ENCODE results near the gene PHF10.

The PHF10 gene

GRCh38 chr6:169719117-169719516 lies 5.2 kb downstream of the PHF10 start:
- no peak overlapping the region for H3K27ac ChIP-seq
- no peaks in the 10 kb centered on the region for H3K36me3 ChIP-seq (ENCODE audit: control insufficient read depth, insufficient read depth, low read length)
- H3K79me2 ChIP-seq = peaks cover 13% of the 10 kb centered on the region
- no peak overlapping the region for H3K4me2 ChIP-seq (ENCODE audit: low read length)
- H2AFZ ChIP-seq = no peak overlapping the region
- TF ChIP-seq CTCF (IDR thresholded peaks at IDR 0.05) = no peak
- no peak overlapping the region for H3K4me3 ChIP-seq (ENCODE audit: low read depth, low read length)
- no peak overlapping the region for H3K9ac ChIP-seq
- peaks cover 5% of the 10 kb centered on the region for H3K4me1 ChIP-seq
- H3K9me3 ChIP-seq (ENCODE audit: control insufficient read depth, low read length) = no peaks in the 10 kb centered on the region
- no peaks in the 10 kb centered on the region for H3K27me3 ChIP-seq (ENCODE audit: control insufficient read depth, insufficient read depth, low read length)

- no peaks in the 10 kb centered on the region for H3K36me3 ChIP-seq (ENCODE audit: control insufficient read depth, insufficient read depth, low read length)
- no peaks in the 10 kb centered on the region for H3K9me3 ChIP-seq (ENCODE audit: control insufficient read depth, low read length)
Observed at GRCh38 chr6:169714595-169714994, 9.7 kb downstream of the PHF10 start.

GRCh38 chr6:169714178-169714577 lies 10.1 kb downstream of the PHF10 start:
- Histone ChIP-seq H3K4me1 (no peaks in the 10 kb centered on the region), H3K36me3 (ENCODE audit: control insufficient read depth, insufficient read depth, low read length) (no peaks in the 10 kb centered on the region)

More at GRCh38 chr6:169714595-169714994, 9.7 kb downstream of the PHF10 start:
- H3K79me2 ChIP-seq = peaks cover 10% of the 10 kb centered on the region
- no peak overlapping the region for H3K9ac ChIP-seq
- no peak for TF ChIP-seq CTCF (IDR thresholded peaks at IDR 0.05)
- H3K4me1 ChIP-seq = no peaks in the 10 kb centered on the region
- no peak overlapping the region for H2AFZ ChIP-seq
- H3K27ac ChIP-seq = no peak overlapping the region
- H3K27me3 ChIP-seq (ENCODE audit: control insufficient read depth, insufficient read depth, low read length) = no peaks in the 10 kb centered on the region
- no peak overlapping the region for H3K4me2 ChIP-seq (ENCODE audit: low read length)
- H3K4me3 ChIP-seq (ENCODE audit: low read depth, low read length) = no peak overlapping the region

DNA sequence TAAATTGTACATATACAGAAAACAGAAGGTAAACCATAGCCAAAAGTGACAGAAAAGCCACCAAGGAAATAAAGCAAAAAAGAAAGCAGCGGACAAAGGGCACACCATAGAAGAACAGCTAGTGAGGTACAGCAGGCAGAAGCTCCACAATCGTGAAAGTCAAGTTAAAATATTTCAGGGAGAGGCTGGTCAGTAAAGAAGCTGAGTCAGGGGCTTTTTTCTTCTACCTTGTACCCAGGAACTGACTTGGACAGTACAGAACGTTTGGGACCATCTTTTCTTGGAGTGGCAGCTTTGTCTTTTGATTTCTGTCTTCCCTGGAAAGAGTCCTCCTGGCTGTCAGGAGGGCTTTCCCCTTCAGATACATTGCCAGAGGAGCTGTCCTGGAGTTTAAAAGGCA lies 14.3 kb downstream of the PHF10 start:
- no peaks in the 10 kb centered on the region for H3K9me3 ChIP-seq (ENCODE audit: control insufficient read depth, low read length)
- H3K4me3 ChIP-seq (ENCODE audit: low read depth, low read length) = no peak overlapping the region
- peaks cover 3% of the 10 kb centered on the region for H3K79me2 ChIP-seq
- TF ChIP-seq CTCF (IDR thresholded peaks at IDR 0.05) = no peak
- H2AFZ ChIP-seq = no peak overlapping the region
- H3K4me2 ChIP-seq (ENCODE audit: low read length) = no peak overlapping the region
- no peak overlapping the region for H3K27ac ChIP-seq
- H3K4me1 ChIP-seq = no peaks in the 10 kb centered on the region
- H3K36me3 ChIP-seq (ENCODE audit: control insufficient read depth, insufficient read depth, low read length) = no peaks in the 10 kb centered on the region
- H3K27me3 ChIP-seq (ENCODE audit: control insufficient read depth, insufficient read depth, low read length) = no peaks in the 10 kb centered on the region
- no peak overlapping the region for H3K9ac ChIP-seq

More at GRCh38 chr6:169714178-169714577, 10.1 kb downstream of the PHF10 start:
- H3K4me3 ChIP-seq (ENCODE audit: low read depth, low read length) = no peak overlapping the region
- H2AFZ ChIP-seq = no peak overlapping the region
- no peak overlapping the region for H3K4me2 ChIP-seq (ENCODE audit: low read length)
- H3K27me3 ChIP-seq (ENCODE audit: control insufficient read depth, insufficient read depth, low read length) = no peaks in the 10 kb centered on the region
- H3K9me3 ChIP-seq (ENCODE audit: control insufficient read depth, low read length) = no peaks in the 10 kb centered on the region
- no peak for TF ChIP-seq CTCF (IDR thresholded peaks at IDR 0.05)
- no peak overlapping the region for H3K9ac ChIP-seq
- H3K27ac ChIP-seq = no peak overlapping the region
- peaks cover 7% of the 10 kb centered on the region for H3K79me2 ChIP-seq

DNA sequence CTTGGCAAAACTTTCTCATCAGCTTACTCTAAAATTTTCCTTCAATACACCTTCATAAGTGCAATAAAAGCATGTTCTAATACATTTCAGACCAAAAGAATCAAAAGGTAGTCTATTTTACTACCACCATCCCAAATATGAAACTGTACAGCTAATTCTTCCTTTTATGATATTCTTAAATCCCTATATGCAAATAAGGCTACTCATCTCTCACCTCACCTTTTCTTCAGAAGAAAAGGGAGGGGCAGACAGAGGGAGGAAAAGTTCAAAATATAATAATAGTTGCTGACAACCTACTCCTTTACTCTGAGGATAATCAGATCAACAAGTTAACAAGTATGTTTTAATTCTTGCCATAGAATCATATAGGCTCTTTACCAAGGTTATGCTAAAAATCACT lies 15.0 kb downstream of the PHF10 start:
- Histone ChIP-seq H3K79me2 (peaks cover 3% of the 10 kb centered on the region), H3K36me3 (ENCODE audit: control insufficient read depth, insufficient read depth, low read length) (no peaks in the 10 kb centered on the region), H3K4me3 (ENCODE audit: low read depth, low read length) (no peak overlapping the region), H2AFZ (no peak overlapping the region), H3K9ac (no peak overlapping the region), H3K4me1 (no peaks in the 10 kb centered on the region), H3K27ac (no peak overlapping the region), H3K27me3 (ENCODE audit: control insufficient read depth, insufficient read depth, low read length) (no peaks in the 10 kb centered on the region), H3K9me3 (ENCODE audit: control insufficient read depth, low read length) (no peaks in the 10 kb centered on the region), H3K4me2 (ENCODE audit: low read length) (no peak overlapping the region)
- TF ChIP-seq CTCF (IDR thresholded peaks at IDR 0.05) = no peak

Measured in parathyroid adenoma (tissue), 2 donors.